Naive thymus-derived CD8-positive, alpha-beta T cell (primary cell): ENCODE data around the gene AQP5. TPM values are rescaled to one million over a fixed set of nuclear protein-coding genes. Genes with fewer than 3 reads are reported as not detected.

ENCODE experiments used
- ATAC-seq, 2 donors: fragments of 150-1000 bp; cut with Tn5 transposase in 1 of 2; sonication (Bioruptor Pico), chemical (Tn5 transposase) in 1 of 2; 1 replicate in 1 of 2; 2 replicates in 1 of 2; pipeline ENCODE4 v1.10.0; 2021; ENCODE audit warnings: mild to moderate bottlenecking in 2 of 2, moderate library complexity in 2 of 2
- POLR2A ChIA-PET: fragments of 350-600 bp; sonication (Branson Sonifier 250); formaldehyde crosslinking; loops from one replicate; lab custom pipeline; 2021; ENCODE audit warnings: antibody characterized with exemption; lab: Charles Lee
- DNase-seq, 10 donors: peaks; one replicate each; pipeline versions ENCODE4 v3.0.0 to v3.0.0-alpha.2; 2020 to 2022
- H3K27ac Mint-ChIP-seq, 10 donors: one replicate each; pipeline ENCODE4 v1.8.0; 2020 to 2022; ENCODE audit warnings: mild to moderate bottlenecking in 10 of 10, mixed read lengths in 10 of 10, moderate library complexity in 4 of 10, inconsistent platforms in 1 of 10
- H3K27me3 Mint-ChIP-seq, 5 donors: one replicate each; pipeline ENCODE4 v1.8.0; 2021 to 2022; ENCODE audit warnings: mixed read lengths in 5 of 5
- H3K36me3 Mint-ChIP-seq, 3 donors: one replicate each; pipeline ENCODE4 v1.8.0; 2020 to 2022; ENCODE audit warnings: mixed read lengths in 3 of 3, mild to moderate bottlenecking in 2 of 3, inconsistent platforms in 1 of 3
- H3K4me1 Mint-ChIP-seq, 4 donors: one replicate each; pipeline ENCODE4 v1.8.0; 2021 to 2022; ENCODE audit warnings: mixed read lengths in 4 of 4
- H3K4me3 Mint-ChIP-seq, 10 donors: one replicate each; pipeline ENCODE4 v1.8.0; 2020 to 2022; ENCODE audit warnings: mild to moderate bottlenecking in 10 of 10, mixed read lengths in 10 of 10, moderate library complexity in 6 of 10, inconsistent platforms in 1 of 10
- H3K9me3 Mint-ChIP-seq, 9 donors: one replicate each; pipeline ENCODE4 v1.8.0; 2020 to 2022; ENCODE audit warnings: mixed read lengths in 9 of 9, mild to moderate bottlenecking in 3 of 9, inconsistent platforms in 1 of 9, moderate library complexity in 1 of 9
- polyA plus RNA-seq, 3 donors: library from polyadenylated mRNA; unstranded; fragments of 300-500 nt; fragmentation: Illumina TruSeq; gene quantifications; one replicate each; pipeline ENCODE4 v1.2.3, GENCODE V29; 2021
- total RNA-seq, 8 experiments: library from RNA in 2 of 8; stranded (reverse) in 2 of 8; gene quantifications; one replicate each; pipeline ENCODE4 v1.2.3 and lab custom pipeline; 2021 to 2026

AQP5 gene
- total and polyA plus RNA-seq, 5 experiments from 2014 or later = not detected

GRCh38 chr12:49954863-49955830, 6.5 kb upstream of the AQP5 start:
- H3K4me1 Mint-ChIP-seq = peaks cover 0 to 5% (median 2%) of the 10 kb centered on the region in 4 donors
- ATAC-seq (no peak), DNase-seq (peak in 1 of 10 donors; percentile 59)
- no peaks in the 10 kb centered on the region for H3K9me3 Mint-ChIP-seq
- H3K27me3 Mint-ChIP-seq = peaks cover 30 to 81% (median 55%) of the 10 kb centered on the region in 5 donors
- no peak overlapping the region for H3K27ac Mint-ChIP-seq
- POLR2A ChIA-PET = no interaction called here
- H3K4me3 Mint-ChIP-seq = no peak overlapping the region
- no peaks in the 10 kb centered on the region for H3K36me3 Mint-ChIP-seq

DNA sequence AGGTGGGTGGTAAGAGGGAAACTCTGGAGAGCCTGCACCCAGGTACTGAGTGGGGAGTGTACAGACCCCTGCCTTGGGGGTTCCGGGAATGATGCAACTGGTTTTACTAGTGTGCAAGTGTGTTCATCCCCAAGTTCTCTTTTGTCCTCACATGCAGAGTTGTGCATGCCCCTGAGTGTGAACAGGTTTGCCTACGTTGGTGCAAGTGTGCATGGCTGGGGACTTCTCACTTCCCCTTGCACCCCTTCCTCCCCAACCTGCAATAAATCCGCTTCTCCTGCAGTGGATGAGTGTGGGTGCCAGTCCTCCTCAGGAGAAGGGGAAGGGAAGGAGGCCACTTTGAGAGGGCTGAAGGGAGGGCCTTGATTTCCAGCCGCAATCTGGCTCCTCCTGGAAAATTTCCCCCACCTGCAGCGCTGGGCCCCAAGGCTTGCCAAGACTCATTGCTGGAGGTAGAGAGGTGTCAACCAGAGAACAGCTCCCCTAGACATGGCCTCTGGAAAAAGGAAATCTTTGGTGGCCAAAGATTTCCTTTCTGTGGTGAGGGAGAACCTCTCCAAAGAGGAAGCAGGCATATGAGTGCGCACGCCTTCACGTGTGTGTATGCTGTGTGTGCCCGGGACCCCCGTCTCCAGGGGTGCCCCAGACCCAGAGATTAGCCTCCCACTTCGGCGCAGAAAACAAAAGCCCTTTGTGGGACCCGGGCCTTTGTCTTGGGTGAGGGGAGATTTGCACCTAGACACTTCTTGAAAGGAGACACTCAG, 5.6 kb upstream of the AQP5 start:
- no peak overlapping the region for H3K4me3 Mint-ChIP-seq
- no peak for ATAC-seq
- peaks cover 37 to 81% (median 62%) of the 10 kb centered on the region in 5 donors for H3K27me3 Mint-ChIP-seq
- H3K36me3 Mint-ChIP-seq = peaks cover 0 to 4% (median 3%) of the 10 kb centered on the region in 3 donors
- H3K9me3 Mint-ChIP-seq = no peaks in the 10 kb centered on the region
- POLR2A ChIA-PET = no interaction called here
- DNase-seq = peak in 1 of 10 donors; percentile 50
- H3K4me1 Mint-ChIP-seq = peaks cover 4 to 12% (median 10%) of the 10 kb centered on the region in 4 donors
- no peak overlapping the region for H3K27ac Mint-ChIP-seq

GRCh38 chr12:49956663-49957569, 4.8 kb upstream of the AQP5 start:
- ATAC-seq (no peak), DNase-seq (peak in 1 of 10 donors; percentile 7)
- peaks cover 4 to 12% (median 10%) of the 10 kb centered on the region in 4 donors for H3K4me1 Mint-ChIP-seq
- H3K27me3 Mint-ChIP-seq = peaks cover 37 to 81% (median 62%) of the 10 kb centered on the region in 5 donors
- no peaks in the 10 kb centered on the region for H3K9me3 Mint-ChIP-seq
- no peak overlapping the region for H3K27ac Mint-ChIP-seq
- POLR2A ChIA-PET = no interaction called here
- peaks cover 0 to 4% (median 3%) of the 10 kb centered on the region in 3 donors for H3K36me3 Mint-ChIP-seq
- peak overlapping the region in 1 of 10 donors; percentile 1 for H3K4me3 Mint-ChIP-seq

DNA sequence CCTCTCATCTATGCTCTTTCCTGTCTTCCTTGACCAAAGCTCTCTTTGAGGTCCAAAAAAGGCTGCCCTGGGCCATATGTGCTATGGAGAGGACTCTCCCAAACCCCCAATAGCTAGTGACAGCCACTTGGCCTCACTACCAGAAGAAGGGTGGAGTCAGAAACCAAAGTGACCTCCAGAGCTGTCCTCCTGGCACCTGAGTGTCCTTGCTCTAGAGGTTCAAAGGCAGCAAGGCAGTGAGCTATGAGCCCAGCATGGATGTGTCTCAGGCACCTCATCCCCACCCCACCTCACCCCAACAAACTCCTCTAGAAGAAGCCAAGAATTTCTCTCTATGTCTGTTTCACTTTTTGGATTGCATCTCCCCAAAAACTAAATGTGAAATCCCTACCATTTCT, 4.1 kb upstream of the AQP5 start:
- Mint-ChIP-seq H3K4me1 (peaks cover 4 to 14% (median 10%) of the 10 kb centered on the region in 4 donors), H3K27me3 (peaks cover 39 to 85% (median 63%) of the 10 kb centered on the region in 5 donors), H3K4me3 (no peak overlapping the region), H3K36me3 (peaks cover 0 to 4% (median 4%) of the 10 kb centered on the region in 3 donors), H3K9me3 (no peaks in the 10 kb centered on the region), H3K27ac (no peak overlapping the region)
- ATAC-seq (no peak), DNase-seq (peak in 1 of 10 donors; percentile 21)
- POLR2A ChIA-PET = no interaction called here

DNA sequence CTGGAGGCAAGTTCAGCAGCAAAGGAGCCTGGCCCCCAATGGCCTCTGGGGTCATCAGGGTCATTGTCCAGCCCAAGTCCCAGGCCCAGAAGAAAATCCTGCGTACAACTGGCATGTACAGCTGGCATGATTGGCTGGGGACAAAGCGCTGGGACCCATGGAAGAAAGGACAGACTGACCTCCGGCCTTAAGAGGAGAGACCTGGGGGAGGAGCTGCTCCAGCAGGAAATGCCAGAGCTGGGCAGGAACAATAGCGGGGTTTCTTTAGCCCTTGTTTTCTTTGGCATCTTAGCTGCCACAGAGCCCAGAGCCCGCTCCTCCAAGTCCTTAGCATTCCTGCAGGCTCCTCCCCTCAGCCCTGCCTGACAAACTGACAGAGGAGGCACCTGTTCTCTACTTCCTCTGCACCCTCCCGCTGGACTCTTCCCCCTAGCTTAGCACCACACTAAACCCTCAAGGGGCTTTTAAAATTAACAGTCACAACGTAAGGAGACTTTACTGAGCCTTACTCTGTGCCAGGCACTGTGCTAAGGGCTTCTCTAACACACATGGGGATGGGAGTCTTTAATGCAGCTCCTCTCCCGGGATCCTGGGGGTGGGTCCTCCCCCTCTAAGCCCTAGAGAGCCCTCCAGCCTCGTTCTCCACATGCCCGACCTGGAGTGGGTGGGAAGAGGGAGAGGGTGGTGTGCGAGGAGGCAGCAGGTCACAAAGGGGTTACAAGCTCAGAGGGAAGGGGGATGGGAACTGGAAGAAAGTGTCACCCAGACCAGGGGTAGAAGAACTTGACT, 1.8 kb upstream of the AQP5 start:
- Mint-ChIP-seq H3K9me3 (no peaks in the 10 kb centered on the region), H3K27me3 (peaks cover 42 to 85% (median 67%) of the 10 kb centered on the region in 5 donors), H3K4me3 (peak overlapping the region in 9 of 10 donors; percentile 25 to 73 (median 63)), H3K36me3 (peaks cover 0 to 5% (median 4%) of the 10 kb centered on the region in 3 donors), H3K4me1 (peaks cover 4 to 12% (median 9%) of the 10 kb centered on the region in 4 donors), H3K27ac (peak overlapping the region in 1 of 10 donors; percentile 32)
- ATAC-seq (no peak), DNase-seq (peak in 1 of 10 donors; percentile 44)
- POLR2A ChIA-PET = no interaction called here

DNA sequence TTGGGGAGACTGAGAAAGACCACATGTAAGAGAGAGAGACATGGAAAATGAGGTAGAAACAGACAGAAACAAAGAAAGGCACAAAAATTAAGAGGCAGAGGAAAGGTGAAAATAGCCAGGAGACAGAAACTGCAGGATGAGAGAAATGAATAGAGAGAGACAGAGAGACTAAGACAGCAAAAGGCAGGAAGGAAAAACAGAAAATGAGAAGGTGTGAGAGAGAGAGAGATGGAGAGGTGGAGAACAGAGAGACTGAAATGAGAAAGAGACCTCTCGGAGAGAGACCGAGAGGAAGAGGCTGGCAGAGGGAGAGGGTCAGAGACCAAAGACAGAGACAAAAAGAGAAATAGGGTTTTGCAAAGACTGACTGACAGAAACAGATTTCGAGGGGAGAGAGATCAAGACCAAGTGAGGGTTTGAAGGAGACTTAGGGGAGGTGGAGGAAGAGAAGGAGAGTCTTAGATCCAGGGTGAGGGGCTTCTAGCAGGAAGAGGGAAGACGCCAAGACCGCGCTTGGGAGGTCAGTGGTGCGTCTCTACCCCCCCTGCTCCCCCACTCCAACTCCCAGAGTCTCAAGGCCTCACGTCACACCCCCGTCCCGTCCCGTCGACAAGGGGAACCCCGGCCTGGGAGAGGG, 1.1 kb upstream of the AQP5 start:
- DNase-seq (peak in 1 of 10 donors; percentile 38), ATAC-seq (no peak)
- Mint-ChIP-seq H3K36me3 (peaks cover 0 to 5% (median 4%) of the 10 kb centered on the region in 3 donors), H3K4me3 (peak overlapping the region; percentile 34 to 73 (median 62)), H3K27me3 (peaks cover 43 to 86% (median 70%) of the 10 kb centered on the region in 5 donors), H3K9me3 (no peaks in the 10 kb centered on the region), H3K27ac (peak overlapping the region in 1 of 10 donors; percentile 32), H3K4me1 (peaks cover 4 to 10% (median 8%) of the 10 kb centered on the region in 4 donors)
- POLR2A ChIA-PET = no interaction called here

DNA sequence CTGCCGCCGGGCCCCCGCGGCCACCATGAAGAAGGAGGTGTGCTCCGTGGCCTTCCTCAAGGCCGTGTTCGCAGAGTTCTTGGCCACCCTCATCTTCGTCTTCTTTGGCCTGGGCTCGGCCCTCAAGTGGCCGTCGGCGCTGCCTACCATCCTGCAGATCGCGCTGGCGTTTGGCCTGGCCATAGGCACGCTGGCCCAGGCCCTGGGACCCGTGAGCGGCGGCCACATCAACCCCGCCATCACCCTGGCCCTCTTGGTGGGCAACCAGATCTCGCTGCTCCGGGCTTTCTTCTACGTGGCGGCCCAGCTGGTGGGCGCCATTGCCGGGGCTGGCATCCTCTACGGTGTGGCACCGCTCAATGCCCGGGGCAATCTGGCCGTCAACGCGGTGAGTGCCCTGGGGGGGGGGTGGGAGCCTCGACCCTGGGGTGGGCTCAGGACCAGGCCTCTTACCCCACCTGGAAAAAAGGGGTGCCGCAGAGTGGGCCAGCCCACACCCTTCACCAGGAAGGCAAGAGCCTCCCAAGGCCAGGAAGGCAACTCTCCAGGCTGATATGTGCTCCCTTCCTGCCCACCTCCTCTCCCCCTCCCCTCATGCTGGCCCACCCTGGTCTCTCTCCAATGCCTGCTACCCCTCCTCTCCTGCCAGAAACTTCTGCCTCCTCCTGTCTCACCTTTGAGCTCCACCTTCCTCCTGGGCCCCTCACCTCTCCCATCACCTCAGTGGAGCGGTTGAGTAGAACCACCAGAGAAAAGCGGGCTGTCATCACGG, 507 bp downstream of the AQP5 start:
- no peak overlapping the region for H3K27ac Mint-ChIP-seq
- H3K9me3 Mint-ChIP-seq = no peaks in the 10 kb centered on the region
- POLR2A ChIA-PET = no interaction called here
- H3K4me1 Mint-ChIP-seq = peaks cover 7 to 13% (median 9%) of the 10 kb centered on the region in 4 donors
- DNase-seq (no peak), ATAC-seq (no peak)
- peaks cover 36 to 88% (median 66%) of the 10 kb centered on the region in 5 donors for H3K27me3 Mint-ChIP-seq
- peaks cover 0 to 5% (median 4%) of the 10 kb centered on the region in 3 donors for H3K36me3 Mint-ChIP-seq
- H3K4me3 Mint-ChIP-seq = peak overlapping the region in 5 of 10 donors; percentile 28 to 67 (median 51)

DNA sequence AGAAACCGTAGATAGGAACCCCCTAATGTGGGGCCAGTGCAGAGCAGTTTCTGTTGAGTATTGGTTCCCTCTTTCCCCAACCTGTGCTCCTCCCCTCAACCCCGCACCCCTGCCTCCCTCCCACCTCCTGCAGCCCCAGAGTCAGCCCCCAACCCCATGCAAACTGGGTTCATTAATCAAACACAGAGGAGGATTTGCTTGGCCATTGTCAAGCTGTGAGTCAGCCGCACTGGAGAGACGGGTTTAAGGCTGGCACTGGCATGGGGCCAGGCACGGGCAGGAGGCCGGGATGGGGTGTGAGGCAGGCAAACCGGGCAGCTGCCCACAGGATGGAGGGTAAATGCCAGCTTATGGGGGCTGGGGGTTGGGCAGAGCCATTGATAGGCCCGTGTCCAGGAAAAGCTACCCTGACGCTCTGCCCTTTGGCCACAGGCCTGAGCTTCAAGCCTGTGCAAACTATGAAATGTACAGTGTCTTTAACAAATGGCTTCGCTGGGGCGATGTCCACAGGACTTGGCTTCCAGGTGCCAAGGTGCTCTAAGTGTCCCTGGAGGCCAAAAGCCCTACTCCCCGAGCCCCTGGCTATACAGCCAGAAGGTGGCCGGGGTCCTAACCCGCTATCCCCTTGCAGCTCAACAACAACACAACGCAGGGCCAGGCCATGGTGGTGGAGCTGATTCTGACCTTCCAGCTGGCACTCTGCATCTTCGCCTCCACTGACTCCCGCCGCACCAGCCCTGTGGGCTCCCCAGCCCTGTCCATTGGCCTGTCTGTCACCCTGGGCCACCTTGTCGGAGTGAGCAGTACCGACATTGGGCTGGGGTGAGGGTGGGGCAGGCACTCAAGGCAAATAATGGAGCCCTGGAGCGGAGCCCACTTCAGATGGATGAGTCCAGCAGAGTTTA, 1.4 kb downstream of the AQP5 start:
- no peak overlapping the region for H3K27ac Mint-ChIP-seq
- peaks cover 7 to 16% (median 9%) of the 10 kb centered on the region in 4 donors for H3K4me1 Mint-ChIP-seq
- peak overlapping the region in 4 of 10 donors; percentile 28 to 67 (median 58) for H3K4me3 Mint-ChIP-seq
- H3K9me3 Mint-ChIP-seq = no peaks in the 10 kb centered on the region
- H3K36me3 Mint-ChIP-seq = peaks cover 0 to 5% (median 4%) of the 10 kb centered on the region in 3 donors
- ATAC-seq (no peak), DNase-seq (no peak)
- POLR2A ChIA-PET = no interaction called here
- peaks cover 27 to 78% (median 58%) of the 10 kb centered on the region in 5 donors for H3K27me3 Mint-ChIP-seq

DNA sequence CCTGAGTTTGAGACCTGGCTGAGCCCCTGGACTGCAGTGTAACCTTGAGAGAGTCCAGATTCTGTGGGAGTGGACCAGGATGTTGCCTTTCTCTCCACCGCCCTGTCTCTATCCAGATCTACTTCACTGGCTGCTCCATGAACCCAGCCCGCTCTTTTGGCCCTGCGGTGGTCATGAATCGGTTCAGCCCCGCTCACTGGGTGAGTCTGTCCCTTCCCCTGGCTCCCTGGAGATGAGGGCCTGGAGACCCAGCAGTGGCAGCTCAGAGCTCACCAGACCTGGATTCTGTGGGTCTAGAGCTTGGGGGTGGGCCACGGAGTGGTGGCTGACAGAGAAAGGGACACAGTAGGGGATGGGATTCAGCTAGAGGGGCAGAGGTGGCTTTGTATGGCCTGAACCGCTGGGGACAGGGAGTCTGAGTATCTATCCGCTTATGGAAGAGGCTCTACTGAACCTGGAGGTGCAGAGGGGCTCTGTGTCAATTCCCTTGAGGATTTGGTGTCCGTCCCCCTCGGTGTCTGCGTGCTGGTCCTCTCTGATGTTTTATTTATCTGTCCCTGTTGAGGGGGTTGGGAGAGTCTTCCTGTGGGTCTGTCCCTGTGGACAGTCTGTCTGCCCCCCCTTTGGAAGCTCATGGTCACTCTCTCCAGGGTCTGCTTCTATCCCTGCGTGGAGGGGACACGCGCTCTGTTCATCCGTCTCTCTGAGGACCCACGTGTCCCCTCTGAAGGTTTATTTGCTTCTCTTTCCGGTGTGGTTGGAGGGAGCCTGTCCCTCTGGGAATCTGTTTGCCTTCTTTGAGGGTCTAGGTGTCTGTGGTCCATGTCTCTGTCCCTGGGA, 2.5 kb downstream of the AQP5 start:
- Mint-ChIP-seq H3K27ac (no peak overlapping the region), H3K27me3 (peaks cover 20 to 75% (median 48%) of the 10 kb centered on the region in 5 donors), H3K36me3 (peaks cover 0 to 5% (median 4%) of the 10 kb centered on the region in 3 donors), H3K9me3 (no peaks in the 10 kb centered on the region), H3K4me1 (peaks cover 7 to 16% (median 9%) of the 10 kb centered on the region in 4 donors), H3K4me3 (no peak overlapping the region)
- DNase-seq (no peak), ATAC-seq (no peak)
- POLR2A ChIA-PET = no interaction called here
